LNCaP clone FGC (cell line): ENCODE data around the gene C8G.

Experiments
- DNase-seq: peaks from one replicate; pipeline ENCODE4 v3.0.0-alpha.2; 2011; ENCODE audit warnings: low read depth
- H3K4me3 ChIP-seq: 2 replicates; pipeline ENCODE4 v1.5.1; 2011; ENCODE audit warnings: mild to moderate bottlenecking, low read depth, low read length, control low read depth
- CTCF ChIP-seq: IDR thresholded peaks from 2 replicates; pipeline ENCODE4 v1.5.1; 2012; ENCODE audit warnings: mild to moderate bottlenecking; ENCODE audit not compliant: control insufficient read depth, insufficient read depth; ENCODE audit errors: extremely low read depth

C8G gene

GRCh38 chr9:136953771-136954269, 8.8 kb downstream of the C8G start:
- TF ChIP-seq CTCF, result no peak
- no peak for DNase-seq
- no peak overlapping the region for H3K4me3 ChIP-seq

GRCh38 chr9:136954270-136955083, 9.4 kb downstream of the C8G start:
- no peak for TF ChIP-seq CTCF
- DNase-seq, result no peak
- H3K4me3 ChIP-seq, result no peak overlapping the region

- TF ChIP-seq CTCF, result no peak
- H3K4me3 ChIP-seq, result no peak overlapping the region
- DNase-seq, result no peak
These were observed 10.3 kb downstream of the C8G start for GRCh38 chr9:136955202-136955942.

- no peak overlapping the region for H3K4me3 ChIP-seq
- no peak for DNase-seq
- TF ChIP-seq CTCF, result no peak
These were observed 10.9 kb downstream of the C8G start for GRCh38 chr9:136955943-136956335.

GRCh38 chr9:136956604-136957003, 11.6 kb downstream of the C8G start:
- DNase-seq, result no peak
- no peak for TF ChIP-seq CTCF
- no peak overlapping the region for H3K4me3 ChIP-seq

GRCh38 chr9:136957461-136957860, 12.4 kb downstream of the C8G start:
- no peak for DNase-seq
- no peak overlapping the region for H3K4me3 ChIP-seq
- TF ChIP-seq CTCF, result no peak
